Vagina (tissue), 2 donors: ENCODE data around the gene GPR62.

Experiments
- POLR2A ChIP-seq, 2 donors: fragments of 450-650 bp; IDR thresholded peaks; one replicate each; pipeline ENCODE4 v1.6.1; 2017; ENCODE audit warnings: antibody characterized with exemption in 2 of 2, mild to moderate bottlenecking in 2 of 2, moderate library complexity in 2 of 2
- POLR2AphosphoS5 ChIP-seq, 2 donors: sonication (generic); formaldehyde crosslinking; IDR thresholded peaks; one replicate each; pipeline ENCODE4 v1.9.0; 2017; ENCODE audit warnings: antibody characterized with exemption in 2 of 2, mild to moderate bottlenecking in 2 of 2, low read depth in 1 of 2; ENCODE audit not compliant: insufficient read depth in 1 of 2
- TF ChIP-seq, protein P1 (sequence below), 3 experiments: fragments of 450-650 bp in 2 of 3; fragments of 200-600 bp in 1 of 3; sonication (generic) in 1 of 3; IDR thresholded peaks; one replicate each; pipeline ENCODE4 v1.5.1; 2017 to 2019; ENCODE audit warnings: antibody characterized with exemption in 3 of 3, mild to moderate bottlenecking in 2 of 3, moderate library complexity in 2 of 3

- TF ChIP-seq, protein P1, sequence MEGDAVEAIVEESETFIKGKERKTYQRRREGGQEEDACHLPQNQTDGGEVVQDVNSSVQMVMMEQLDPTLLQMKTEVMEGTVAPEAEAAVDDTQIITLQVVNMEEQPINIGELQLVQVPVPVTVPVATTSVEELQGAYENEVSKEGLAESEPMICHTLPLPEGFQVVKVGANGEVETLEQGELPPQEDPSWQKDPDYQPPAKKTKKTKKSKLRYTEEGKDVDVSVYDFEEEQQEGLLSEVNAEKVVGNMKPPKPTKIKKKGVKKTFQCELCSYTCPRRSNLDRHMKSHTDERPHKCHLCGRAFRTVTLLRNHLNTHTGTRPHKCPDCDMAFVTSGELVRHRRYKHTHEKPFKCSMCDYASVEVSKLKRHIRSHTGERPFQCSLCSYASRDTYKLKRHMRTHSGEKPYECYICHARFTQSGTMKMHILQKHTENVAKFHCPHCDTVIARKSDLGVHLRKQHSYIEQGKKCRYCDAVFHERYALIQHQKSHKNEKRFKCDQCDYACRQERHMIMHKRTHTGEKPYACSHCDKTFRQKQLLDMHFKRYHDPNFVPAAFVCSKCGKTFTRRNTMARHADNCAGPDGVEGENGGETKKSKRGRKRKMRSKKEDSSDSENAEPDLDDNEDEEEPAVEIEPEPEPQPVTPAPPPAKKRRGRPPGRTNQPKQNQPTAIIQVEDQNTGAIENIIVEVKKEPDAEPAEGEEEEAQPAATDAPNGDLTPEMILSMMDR (IDR thresholded peaks at IDR 0.05), result no peak
- TF ChIP-seq POLR2A (IDR thresholded peaks at IDR 0.05), result no peak
- no peak for TF ChIP-seq POLR2AphosphoS5 (IDR thresholded peaks at IDR 0.05; ENCODE audit: insufficient read depth in 1 of 2, low read depth in 1 of 2)
These were observed 7.8 kb upstream of the GPR62 start for GRCh38 chr3:51947215-51947900.
